GM12874 (cell line): Measurements from ENCODE around the gene ETS1.

ENCODE experiments used
- CTCF ChIP-seq: IDR thresholded peaks from 2 replicates; pipeline ENCODE4 v1.5.1; 2011; ENCODE audit warnings: low read depth, mild to moderate bottlenecking, control low read depth, low read length, moderate library complexity; ENCODE audit not compliant: insufficient read depth

Gene ETS1

GRCh38 chr11:128530118-128531074, 57.0 kb downstream of the ETS1 start:
- no peak for TF ChIP-seq CTCF

- no peak for TF ChIP-seq CTCF
Observed at GRCh38 chr11:128528294-128528693, 59.1 kb downstream of the ETS1 start.

- no peak for TF ChIP-seq CTCF
Observed at GRCh38 chr11:128527046-128527445, 60.3 kb downstream of the ETS1 start.

- no peak for TF ChIP-seq CTCF
Observed at GRCh38 chr11:128525411-128526243, 61.7 kb downstream of the ETS1 start.

- TF ChIP-seq CTCF = no peak
Observed at GRCh38 chr11:128524172-128524571, 63.2 kb downstream of the ETS1 start.

DNA sequence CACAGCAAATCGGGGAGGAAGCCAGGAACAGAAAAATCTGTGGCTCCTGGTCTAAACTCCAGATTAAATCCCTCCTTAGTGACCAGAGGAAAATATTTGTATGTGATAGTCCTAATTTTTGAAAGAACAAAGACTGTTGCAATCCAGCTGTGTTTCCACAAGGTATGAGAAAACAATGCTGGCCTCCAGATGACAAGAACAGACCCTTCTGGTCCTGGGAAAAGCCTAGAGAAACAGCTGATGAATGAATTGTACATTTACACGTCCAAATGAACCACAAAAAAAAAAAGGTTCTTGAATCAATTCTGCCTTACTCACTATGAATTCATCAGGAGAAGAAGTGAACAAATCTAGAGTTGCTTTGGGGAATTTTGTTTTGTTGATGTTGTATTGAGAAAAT, 63.7 kb downstream of the ETS1 start:
- no peak for TF ChIP-seq CTCF

DNA sequence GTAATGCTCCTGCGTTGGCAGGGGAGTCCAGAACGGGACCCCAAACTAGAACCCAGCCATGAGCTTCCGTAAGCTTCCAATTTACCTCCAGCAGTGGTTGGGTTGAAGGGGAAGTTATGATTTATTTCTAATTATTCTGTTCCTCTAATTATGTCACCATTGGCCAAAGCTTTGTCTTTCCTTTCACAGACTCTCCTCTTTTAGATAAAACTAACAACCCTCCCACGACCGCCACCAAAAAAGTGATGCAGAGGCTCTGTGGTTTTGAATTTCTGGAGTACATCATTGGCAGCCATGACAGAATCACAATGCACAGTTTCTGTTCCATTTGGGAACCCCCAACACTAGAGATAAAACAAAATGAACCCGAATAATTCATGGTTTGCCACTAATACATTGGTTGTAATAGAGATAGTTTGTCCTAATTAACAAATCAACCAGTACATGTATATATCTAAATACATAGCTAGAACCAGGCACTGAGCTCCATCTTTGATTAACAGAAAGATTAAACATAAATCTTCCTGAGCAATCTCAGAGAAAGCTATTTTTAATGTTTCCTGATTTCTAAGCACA, 64.3 kb downstream of the ETS1 start:
- TF ChIP-seq CTCF = no peak
